SH-SY5Y (cell line): Measurements from ENCODE around the gene CCDC170.

ENCODE experiments used
- GATA2 ChIP-seq: IDR thresholded peaks from 2 replicates; pipeline ENCODE4 v1.6.1; 2011; ENCODE audit warnings: mild to moderate bottlenecking, low read depth, low read length
- GATA3 ChIP-seq: IDR thresholded peaks from 2 replicates; pipeline ENCODE4 v1.6.1; 2011; ENCODE audit warnings: low read depth, mild to moderate bottlenecking, low read length, moderate library complexity

GRCh38 chr6:151609146-151609902 lies 115.5 kb downstream of the CCDC170 start:
- TF ChIP-seq GATA2 (no peak), GATA3 (no peak)
